HepG2 (cell line): ENCODE results near the gene TCF25. TPM values are rescaled to one million over a fixed set of nuclear protein-coding genes. Genes with fewer than 3 reads are reported as not detected.

Experiments used
- AGO2 ChIP-seq: fragments of 200-400 bp; formaldehyde crosslinking; optimal IDR thresholded peaks from 2 replicates; pipeline ENCODE3; 2017; ENCODE audit warnings: mild to moderate bottlenecking, low read depth, low read length, moderate library complexity
- BHLHE40 ChIP-seq: IDR thresholded peaks from 2 replicates; pipeline ENCODE4 v1.6.1; 2011; ENCODE audit warnings: low read length, improper control_type of control experiment
- CREB3 ChIP-seq: sonication (generic); formaldehyde crosslinking; IDR thresholded peaks from 2 replicates; pipeline ENCODE4 v1.5.0; 2020; ENCODE audit warnings: missing genetic modification reagents
- FOXP1 ChIP-seq, 2 experiments: fragments of 450-650 bp in 1 of 2; IDR thresholded peaks; 2 replicates each; pipeline ENCODE4 v1.6.1; 2017 to 2018; ENCODE audit warnings: antibody characterized with exemption in 1 of 2
- HMG20A ChIP-seq: IDR thresholded peaks from 2 replicates; pipeline ENCODE4 v1.6.1; 2016; ENCODE audit warnings: borderline replicate concordance
- NFE2 ChIP-seq: sonication (generic); formaldehyde crosslinking; IDR thresholded peaks from 2 replicates; pipeline ENCODE4 v1.4.0; 2020; ENCODE audit warnings: missing genetic modification reagents
- POLR2AphosphoS2 ChIP-seq: IDR thresholded peaks from 2 replicates; pipeline ENCODE4 v1.6.1; 2011; ENCODE audit warnings: low read depth, low read length, improper control_type of control experiment
- SAFB2 ChIP-seq: sonication (generic); formaldehyde crosslinking; IDR thresholded peaks from 2 replicates; pipeline ENCODE4 v1.5.1; 2020; ENCODE audit warnings: missing genetic modification reagents, low read depth, mild to moderate bottlenecking, borderline replicate concordance
- SIX1 ChIP-seq: sonication (generic); formaldehyde crosslinking; IDR thresholded peaks from 2 replicates; pipeline ENCODE4 v1.4.0; 2020; ENCODE audit warnings: missing genetic modification reagents, borderline replicate concordance
- SRF ChIP-seq: IDR thresholded peaks from 2 replicates; pipeline ENCODE4 v1.6.1; 2011; ENCODE audit warnings: mild to moderate bottlenecking, low read depth, low read length, moderate library complexity
- THYN1 ChIP-seq: sonication (generic); formaldehyde crosslinking; IDR thresholded peaks from 2 replicates; pipeline ENCODE4 v1.8.1; 2023; ENCODE audit warnings: low read depth, mild to moderate bottlenecking, moderate library complexity, missing genetic modification reagents, borderline replicate concordance
- ZFAT ChIP-seq: sonication (generic); formaldehyde crosslinking; conservative IDR thresholded peaks from 2 replicates; pipeline ENCODE4 v1.8.1; 2023; ENCODE audit warnings: missing genetic modification reagents, inconsistent platforms
- ZNF124 ChIP-seq: sonication (generic); formaldehyde crosslinking; IDR thresholded peaks from 2 replicates; pipeline ENCODE4 v1.4.0; 2020; ENCODE audit warnings: missing genetic modification reagents
- ZNF337 ChIP-seq: sonication (generic); formaldehyde crosslinking; IDR thresholded peaks from 2 replicates; pipeline ENCODE4 v1.5.1; 2020; ENCODE audit warnings: missing genetic modification reagents, low read depth, mild to moderate bottlenecking, borderline replicate concordance
- ZNF484 ChIP-seq: sonication (generic); formaldehyde crosslinking; IDR thresholded peaks from 2 replicates; pipeline ENCODE4 v1.5.1; 2020; ENCODE audit warnings: mild to moderate bottlenecking, low read depth, missing genetic modification reagents, borderline replicate concordance
- ZNF597 ChIP-seq: sonication (generic); formaldehyde crosslinking; IDR thresholded peaks from 2 replicates; pipeline ENCODE4 v1.5.0; 2020; ENCODE audit warnings: missing genetic modification reagents
- ZNF619 ChIP-seq: sonication (generic); formaldehyde crosslinking; IDR thresholded peaks from 2 replicates; pipeline ENCODE4 v1.4.0; 2020; ENCODE audit warnings: mild to moderate bottlenecking, missing genetic modification reagents
- ZNF772 ChIP-seq: sonication (generic); formaldehyde crosslinking; IDR thresholded peaks from 2 replicates; pipeline ENCODE4 v1.5.0; 2020; ENCODE audit warnings: mild to moderate bottlenecking, missing genetic modification reagents
- polyA plus RNA-seq, 8 experiments: library from polyadenylated mRNA; depleted of rRNA in 3 of 8; stranded (reverse) in 7 of 8; unstranded in 1 of 8; fragments of >200 nt; fragmentation: Illumina TruSeq in 4 of 8; extraction: Trizol in 4 of 8; gene quantifications; 2 replicates each; pipeline versions ENCODE4 v1.2.1 to v1.2.3, GENCODE V29; 2011 to 2016; ENCODE audit warnings: low read depth in 4 of 8, missing spikeins in 1 of 8, mixed read lengths in 1 of 8; ENCODE audit not compliant: insufficient read depth in 1 of 8
- total RNA-seq, 5 experiments: library from RNA; depleted of rRNA; stranded (reverse); fragments of >200 nt; fragmentation: Illumina TruSeq; extraction: Trizol; gene quantifications; 2 replicates each; pipeline ENCODE4 v1.2.3, GENCODE V29; 2016; ENCODE audit warnings: low read depth in 1 of 5
- TF ChIP-seq, protein P1 (sequence below): sonication (generic); formaldehyde crosslinking; IDR thresholded peaks from 2 replicates; pipeline ENCODE4 v1.5.0; 2020; ENCODE audit warnings: mild to moderate bottlenecking, missing genetic modification reagents
- TF ChIP-seq, protein P2 (sequence below): sonication (generic); formaldehyde crosslinking; IDR thresholded peaks from 2 replicates; pipeline ENCODE4 v1.4.0; 2020; ENCODE audit warnings: missing genetic modification reagents
- TF ChIP-seq, protein P3 (sequence below): sonication (generic); formaldehyde crosslinking; IDR thresholded peaks from 2 replicates; pipeline ENCODE4 v1.9.0; 2022; ENCODE audit warnings: low read depth, missing genetic modification reagents
- TF ChIP-seq, protein P4 (sequence below): sonication (generic); formaldehyde crosslinking; IDR thresholded peaks from 2 replicates; pipeline ENCODE4 v1.4.0; 2020; ENCODE audit warnings: mild to moderate bottlenecking, missing genetic modification reagents

The TCF25 gene
- total and polyA plus RNA-seq, 2 of the 13 experiments (the other 11 are each of a cell fraction or from before 2014, with no cell fraction given), result 138 to 206 TPM

DNA sequence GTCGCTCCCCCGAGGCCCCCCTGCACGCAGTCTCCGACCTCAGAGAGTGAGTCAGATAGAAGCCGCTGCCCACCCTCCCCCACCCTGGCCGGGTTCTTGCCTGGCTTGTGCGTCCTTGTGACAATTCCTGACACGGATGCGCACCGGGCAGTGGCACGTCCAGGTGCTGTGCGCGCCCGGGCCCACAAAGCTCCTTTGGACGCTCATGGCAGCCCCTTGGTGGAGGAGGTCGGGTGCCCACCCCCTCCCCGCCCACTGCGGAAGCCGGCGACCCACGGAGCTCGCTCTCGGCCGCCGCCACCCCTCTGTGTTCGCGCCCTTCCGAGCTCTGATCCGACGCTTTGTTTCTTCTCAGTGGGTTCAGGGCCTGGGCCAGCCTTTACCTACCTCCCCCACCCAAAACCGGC lies 49.1 kb downstream of the TCF25 start (continued):
- peak; percentile 38; the same call in 1 of the 2 replicates for TF ChIP-seq ZNF337 (CRISPR knock-in tag)
- TF ChIP-seq, protein P1, sequence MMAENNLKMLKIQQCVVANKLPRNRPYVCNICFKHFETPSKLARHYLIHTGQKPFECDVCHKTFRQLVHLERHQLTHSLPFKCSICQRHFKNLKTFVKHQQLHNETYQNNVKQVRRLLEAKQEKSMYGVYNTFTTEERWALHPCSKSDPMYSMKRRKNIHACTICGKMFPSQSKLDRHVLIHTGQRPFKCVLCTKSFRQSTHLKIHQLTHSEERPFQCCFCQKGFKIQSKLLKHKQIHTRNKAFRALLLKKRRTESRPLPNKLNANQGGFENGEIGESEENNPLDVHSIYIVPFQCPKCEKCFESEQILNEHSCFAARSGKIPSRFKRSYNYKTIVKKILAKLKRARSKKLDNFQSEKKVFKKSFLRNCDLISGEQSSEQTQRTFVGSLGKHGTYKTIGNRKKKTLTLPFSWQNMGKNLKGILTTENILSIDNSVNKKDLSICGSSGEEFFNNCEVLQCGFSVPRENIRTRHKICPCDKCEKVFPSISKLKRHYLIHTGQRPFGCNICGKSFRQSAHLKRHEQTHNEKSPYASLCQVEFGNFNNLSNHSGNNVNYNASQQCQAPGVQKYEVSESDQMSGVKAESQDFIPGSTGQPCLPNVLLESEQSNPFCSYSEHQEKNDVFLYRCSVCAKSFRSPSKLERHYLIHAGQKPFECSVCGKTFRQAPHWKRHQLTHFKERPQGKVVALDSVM (CRISPR knock-in tag), result no peak
- no peak for TF ChIP-seq SIX1 (CRISPR knock-in tag)
- TF ChIP-seq, protein P2, sequence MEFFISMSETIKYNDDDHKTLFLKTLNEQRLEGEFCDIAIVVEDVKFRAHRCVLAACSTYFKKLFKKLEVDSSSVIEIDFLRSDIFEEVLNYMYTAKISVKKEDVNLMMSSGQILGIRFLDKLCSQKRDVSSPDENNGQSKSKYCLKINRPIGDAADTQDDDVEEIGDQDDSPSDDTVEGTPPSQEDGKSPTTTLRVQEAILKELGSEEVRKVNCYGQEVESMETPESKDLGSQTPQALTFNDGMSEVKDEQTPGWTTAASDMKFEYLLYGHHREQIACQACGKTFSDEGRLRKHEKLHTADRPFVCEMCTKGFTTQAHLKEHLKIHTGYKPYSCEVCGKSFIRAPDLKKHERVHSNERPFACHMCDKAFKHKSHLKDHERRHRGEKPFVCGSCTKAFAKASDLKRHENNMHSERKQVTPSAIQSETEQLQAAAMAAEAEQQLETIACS (CRISPR knock-in tag), result no peak
- TF ChIP-seq, protein P3, sequence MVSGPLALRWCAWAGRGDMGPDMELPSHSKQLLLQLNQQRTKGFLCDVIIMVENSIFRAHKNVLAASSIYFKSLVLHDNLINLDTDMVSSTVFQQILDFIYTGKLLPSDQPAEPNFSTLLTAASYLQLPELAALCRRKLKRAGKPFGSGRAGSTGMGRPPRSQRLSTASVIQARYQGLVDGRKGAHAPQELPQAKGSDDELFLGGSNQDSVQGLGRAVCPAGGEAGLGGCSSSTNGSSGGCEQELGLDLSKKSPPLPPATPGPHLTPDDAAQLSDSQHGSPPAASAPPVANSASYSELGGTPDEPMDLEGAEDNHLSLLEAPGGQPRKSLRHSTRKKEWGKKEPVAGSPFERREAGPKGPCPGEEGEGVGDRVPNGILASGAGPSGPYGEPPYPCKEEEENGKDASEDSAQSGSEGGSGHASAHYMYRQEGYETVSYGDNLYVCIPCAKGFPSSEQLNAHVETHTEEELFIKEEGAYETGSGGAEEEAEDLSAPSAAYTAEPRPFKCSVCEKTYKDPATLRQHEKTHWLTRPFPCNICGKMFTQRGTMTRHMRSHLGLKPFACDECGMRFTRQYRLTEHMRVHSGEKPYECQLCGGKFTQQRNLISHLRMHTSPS (CRISPR knock-in tag), result peak; percentile 16; the same call in 1 of the 2 replicates
- TF ChIP-seq SAFB2, result no peak
- TF ChIP-seq FOXP1 (IDR thresholded peaks at IDR 0.05), result no peak
- no peak for TF ChIP-seq FOXP1 (CRISPR knock-in tag; IDR thresholded peaks at IDR 0.05)
- TF ChIP-seq ZNF484, result no peak
- 0 out of 2 replicates have a peak, but pooled peaks have one; percentile 51 for TF ChIP-seq ZFAT (CRISPR knock-in tag)
- TF ChIP-seq THYN1, result no peak
- no peak for TF ChIP-seq NFE2 (CRISPR knock-in tag)
- peak; percentile 97 for TF ChIP-seq AGO2
- 0 out of 2 replicates have a peak, but pooled peaks have one; percentile 24 for TF ChIP-seq ZNF597 (CRISPR knock-in tag)
- TF ChIP-seq ZNF619 (CRISPR knock-in tag), result no peak; the same call in 1 of the 2 replicates
- no peak for TF ChIP-seq CREB3
- TF ChIP-seq BHLHE40, result no peak
- 0 out of 2 replicates have a peak, but pooled peaks have one; percentile 5 for TF ChIP-seq ZNF124 (CRISPR knock-in tag)
- no peak for TF ChIP-seq HMG20A (CRISPR knock-in tag)
- no peak for TF ChIP-seq SRF
- TF ChIP-seq POLR2AphosphoS2, result 0 out of 2 replicates have a peak, but pooled peaks have one; percentile 31
- TF ChIP-seq, protein P4, sequence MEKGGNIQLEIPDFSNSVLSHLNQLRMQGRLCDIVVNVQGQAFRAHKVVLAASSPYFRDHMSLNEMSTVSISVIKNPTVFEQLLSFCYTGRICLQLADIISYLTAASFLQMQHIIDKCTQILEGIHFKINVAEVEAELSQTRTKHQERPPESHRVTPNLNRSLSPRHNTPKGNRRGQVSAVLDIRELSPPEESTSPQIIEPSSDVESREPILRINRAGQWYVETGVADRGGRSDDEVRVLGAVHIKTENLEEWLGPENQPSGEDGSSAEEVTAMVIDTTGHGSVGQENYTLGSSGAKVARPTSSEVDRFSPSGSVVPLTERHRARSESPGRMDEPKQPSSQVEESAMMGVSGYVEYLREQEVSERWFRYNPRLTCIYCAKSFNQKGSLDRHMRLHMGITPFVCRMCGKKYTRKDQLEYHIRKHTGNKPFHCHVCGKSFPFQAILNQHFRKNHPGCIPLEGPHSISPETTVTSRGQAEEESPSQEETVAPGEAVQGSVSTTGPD (CRISPR knock-in tag), result no peak
- no peak; the same call in 1 of the 2 replicates for TF ChIP-seq ZNF772 (CRISPR knock-in tag)
